T-helper 22 cell (primary cell): ENCODE measurements around the gene EFS.

Source experiments
- DNase-seq: peaks from one replicate; pipeline ENCODE4 v3.0.0-alpha.2; 2020; ENCODE audit warnings: low read depth

EFS gene

DNA sequence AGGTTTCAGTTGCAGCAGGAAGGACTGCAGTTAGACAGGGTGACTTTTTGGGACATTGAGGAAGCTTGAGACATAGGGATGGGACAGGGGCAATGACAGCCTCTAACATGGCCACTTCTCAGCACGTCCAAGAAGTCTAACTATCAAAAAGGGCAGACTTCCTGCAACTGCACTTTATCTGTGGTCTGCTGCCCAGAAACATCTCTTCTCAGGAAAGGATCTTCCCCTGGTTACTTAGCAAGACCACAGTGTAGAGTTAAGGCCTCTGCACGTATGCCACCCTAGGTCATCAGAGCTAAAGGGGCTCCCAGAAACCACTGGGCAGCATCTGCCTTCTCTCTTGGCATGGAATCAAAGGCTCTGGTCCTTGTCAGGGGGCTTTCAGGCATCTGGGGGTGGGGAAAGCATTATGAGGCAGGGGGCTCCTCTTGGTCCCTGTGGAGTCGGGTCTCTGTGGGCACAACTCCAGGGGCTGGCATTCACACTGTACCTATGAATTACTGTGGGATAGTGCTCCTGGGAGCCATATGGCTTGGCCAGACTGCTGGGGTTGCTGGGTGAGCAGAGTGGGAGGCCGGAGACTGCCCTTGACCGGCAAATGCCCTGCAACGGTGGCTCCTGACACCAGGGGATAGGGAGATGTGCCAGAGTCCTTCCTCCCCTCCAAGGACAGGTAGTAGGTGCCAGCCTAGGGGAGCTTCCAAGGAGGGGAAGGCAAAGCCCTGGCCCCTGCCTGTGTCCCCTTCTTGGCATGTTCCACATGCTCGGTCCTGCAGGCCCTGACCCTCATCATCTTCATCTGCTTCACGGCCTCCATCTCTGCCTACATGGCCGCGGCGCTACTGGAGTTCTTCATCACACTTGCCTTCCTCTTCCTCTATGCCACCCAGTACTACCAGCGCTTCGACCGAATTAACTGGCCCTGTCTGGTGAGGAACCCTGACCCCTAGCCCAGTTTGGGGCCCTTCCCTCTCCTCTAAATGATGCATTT, 12.9 kb upstream of the EFS start:
- no peak for DNase-seq

DNA sequence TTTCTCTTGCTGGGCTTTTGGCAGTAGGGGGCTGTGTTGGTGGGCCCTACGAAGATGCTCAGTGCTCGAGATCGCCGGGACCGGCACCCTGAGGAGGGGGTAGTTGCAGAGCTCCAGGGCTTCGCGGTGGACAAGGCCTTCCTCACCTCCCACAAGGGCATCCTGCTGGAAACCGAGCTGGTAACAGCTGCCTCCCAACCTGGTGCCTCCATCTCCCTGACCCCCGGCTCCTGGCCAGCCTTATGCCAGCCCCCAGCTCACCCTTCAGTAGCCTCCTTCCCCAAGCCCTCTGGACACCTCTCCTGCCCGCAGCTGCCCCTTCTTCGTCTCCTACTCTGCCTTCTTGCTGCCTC, 12.2 kb upstream of the EFS start:
- no peak for DNase-seq

DNA sequence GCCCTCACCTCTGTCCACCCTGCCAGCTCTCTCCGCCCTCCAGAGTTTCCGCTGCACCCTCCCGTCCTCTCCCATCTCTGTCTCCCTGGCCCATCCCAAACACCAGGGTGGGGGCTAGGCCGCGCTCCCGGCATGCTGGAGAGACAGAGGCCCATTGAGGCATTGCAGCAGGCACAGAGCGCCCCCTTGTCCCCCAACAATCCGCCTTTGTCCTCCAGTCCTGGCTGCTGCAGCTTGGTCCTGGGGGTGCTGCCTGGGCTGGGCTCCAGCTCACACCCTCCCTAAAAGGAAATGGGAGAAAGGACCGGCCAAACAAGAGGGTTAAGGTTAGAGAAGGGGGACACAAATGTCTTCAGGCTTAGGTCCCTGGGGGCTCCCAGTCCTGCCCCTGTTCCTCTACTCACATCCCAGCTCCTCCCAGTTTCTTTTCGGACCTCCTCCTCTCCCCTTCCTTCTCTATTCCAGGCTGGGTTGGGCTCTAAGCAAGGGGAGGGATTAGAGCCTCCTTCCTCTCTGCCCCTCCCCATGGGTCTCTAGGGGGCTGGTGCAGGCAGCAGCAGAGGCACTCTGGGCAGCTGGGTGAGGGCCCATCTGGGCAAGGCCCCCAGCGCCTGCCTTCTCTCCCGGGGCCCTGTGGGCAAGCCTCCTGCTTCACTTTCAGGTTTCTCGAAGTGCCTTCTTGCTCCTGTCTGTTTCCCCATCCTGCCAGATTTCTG, 11.7 kb upstream of the EFS start, which contains the start of gene CMTM5:
TSS of gene CMTM5 (plus strand) at position 565 of the 716 bp plus-strand sequence. CDS start 206 bp downstream, outside the sequence.
- DNase-seq: no peak

DNA sequence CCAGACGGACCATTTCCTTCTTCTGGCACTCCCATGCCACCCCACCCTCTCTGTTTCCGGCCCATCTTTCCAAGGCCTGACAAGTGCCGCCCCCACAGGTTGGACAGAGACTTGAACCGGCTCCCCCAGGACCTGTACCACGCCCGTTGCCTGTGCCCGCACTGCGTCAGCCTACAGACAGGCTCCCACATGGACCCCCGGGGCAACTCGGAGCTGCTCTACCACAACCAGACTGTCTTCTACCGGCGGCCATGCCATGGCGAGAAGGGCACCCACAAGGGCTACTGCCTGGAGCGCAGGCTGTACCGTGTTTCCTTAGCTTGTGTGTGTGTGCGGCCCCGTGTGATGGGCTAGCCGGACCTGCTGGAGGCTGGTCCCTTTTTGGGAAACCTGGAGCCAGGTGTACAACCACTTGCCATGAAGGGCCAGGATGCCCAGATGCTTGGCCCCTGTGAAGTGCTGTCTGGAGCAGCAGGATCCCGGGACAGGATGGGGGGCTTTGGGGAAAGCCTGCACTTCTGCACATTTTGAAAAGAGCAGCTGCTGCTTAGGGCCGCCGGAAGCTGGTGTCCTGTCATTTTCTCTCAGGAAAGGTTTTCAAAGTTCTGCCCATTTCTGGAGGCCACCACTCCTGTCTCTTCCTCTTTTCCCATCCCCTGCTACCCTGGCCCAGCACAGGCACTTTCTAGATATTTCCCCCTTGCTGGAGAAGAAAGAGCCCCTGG, 10.7 kb upstream of the EFS start:
- no peak for DNase-seq

DNA sequence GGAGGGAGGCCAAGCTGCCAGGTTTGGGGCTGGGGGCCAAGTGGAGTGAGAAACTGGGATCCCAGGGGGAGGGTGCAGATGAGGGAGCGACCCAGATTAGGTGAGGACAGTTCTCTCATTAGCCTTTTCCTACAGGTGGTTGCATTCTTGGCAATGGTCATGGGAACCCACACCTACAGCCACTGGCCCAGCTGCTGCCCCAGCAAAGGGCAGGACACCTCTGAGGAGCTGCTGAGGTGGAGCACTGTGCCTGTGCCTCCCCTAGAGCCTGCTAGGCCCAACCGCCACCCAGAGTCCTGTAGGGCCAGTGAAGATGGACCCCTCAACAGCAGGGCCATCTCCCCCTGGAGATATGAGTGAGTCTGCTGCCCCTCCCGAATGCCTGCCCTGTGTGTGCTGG, 8.1 kb upstream of the EFS start:
- DNase-seq: no peak

DNA sequence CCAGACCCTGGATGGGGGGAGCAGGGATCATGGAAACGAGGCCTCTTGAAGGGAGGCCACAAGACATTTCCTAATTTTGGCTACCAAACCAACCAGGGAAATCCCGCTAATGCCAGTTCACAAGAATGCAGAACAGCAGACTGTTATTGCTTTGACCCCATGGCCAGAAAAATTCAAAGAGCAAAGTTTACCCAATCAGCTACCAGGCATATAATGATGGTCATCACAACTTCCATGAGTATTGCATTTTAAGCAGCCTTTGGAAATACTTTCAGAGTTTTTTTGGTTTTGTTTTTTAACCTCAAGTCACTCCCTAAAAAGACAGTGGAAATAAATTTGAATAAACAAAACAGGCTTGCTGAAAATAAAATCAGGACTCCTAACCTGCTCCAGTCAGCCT, 7.5 kb upstream of the EFS start, which contains the start of gene IL25:
TSS of gene IL25 (plus strand) at position 301 of the 400 bp plus-strand sequence.
- no peak for DNase-seq

DNA sequence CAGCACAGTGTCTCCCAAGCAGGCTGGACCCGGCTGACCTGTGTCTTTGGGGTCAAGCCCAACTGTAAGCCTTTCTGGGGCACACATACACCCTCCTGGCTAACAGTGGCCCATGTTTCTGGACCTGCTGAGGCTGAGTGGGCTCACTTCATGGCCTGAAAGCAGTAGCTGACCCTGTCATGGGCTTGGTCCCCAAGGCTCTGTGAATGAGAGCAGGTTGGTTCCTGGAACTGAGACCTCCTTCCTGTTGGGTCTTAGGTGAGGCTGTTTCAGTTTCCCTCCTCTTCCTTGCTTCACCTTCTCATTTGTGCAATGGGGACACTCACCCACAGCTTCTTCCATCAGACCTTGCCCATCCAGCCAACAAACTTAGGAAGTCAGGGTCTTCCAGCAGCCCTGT, 6.9 kb upstream of the EFS start:
- no peak for DNase-seq

DNA sequence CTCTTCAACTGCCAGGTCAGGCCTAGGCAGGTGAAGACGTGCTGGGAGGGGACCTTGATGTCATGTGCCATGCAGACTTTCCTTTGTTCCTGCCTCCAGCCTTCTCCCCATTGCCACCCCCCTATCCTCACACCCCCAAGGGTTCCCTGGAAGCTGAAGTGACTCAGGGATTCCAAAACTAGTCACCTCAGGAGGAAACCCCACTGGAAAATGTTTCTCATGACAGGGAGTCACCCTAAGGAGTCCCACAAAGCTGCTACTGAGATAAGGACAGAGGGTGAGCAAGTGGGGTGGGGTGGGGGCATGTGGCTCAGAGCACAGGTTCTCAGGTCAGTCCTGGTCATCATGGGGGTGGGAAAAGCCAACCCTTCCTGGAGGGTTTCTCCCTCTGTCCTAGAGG, 5.2 kb upstream of the EFS start:
- DNase-seq: no peak

DNA sequence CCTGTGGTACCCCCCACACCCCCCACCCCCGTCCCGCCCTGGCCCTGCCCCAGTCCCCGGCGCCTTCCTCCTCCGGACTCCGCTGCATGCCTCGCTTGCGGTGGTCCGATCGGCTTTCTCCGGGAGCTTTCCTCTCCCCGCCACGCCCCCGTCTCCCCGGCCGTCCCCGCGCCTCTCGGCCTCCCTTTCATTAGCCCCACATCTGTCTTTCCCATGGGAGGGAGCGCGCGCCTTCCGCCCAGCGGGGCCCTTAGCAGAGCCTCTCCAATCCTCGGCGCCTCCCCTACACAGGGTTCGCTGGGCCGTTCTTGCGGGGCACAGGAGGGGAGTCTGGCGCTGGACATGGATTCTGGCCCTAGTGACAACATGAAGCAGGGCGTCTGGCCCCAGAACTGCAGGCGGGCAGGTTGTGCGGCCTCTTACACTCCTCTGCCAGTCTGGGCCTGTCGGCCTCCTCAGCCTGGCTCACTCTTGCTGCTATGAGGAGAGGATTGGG, 1.5 kb upstream of the EFS start:
- no peak for DNase-seq

DNA sequence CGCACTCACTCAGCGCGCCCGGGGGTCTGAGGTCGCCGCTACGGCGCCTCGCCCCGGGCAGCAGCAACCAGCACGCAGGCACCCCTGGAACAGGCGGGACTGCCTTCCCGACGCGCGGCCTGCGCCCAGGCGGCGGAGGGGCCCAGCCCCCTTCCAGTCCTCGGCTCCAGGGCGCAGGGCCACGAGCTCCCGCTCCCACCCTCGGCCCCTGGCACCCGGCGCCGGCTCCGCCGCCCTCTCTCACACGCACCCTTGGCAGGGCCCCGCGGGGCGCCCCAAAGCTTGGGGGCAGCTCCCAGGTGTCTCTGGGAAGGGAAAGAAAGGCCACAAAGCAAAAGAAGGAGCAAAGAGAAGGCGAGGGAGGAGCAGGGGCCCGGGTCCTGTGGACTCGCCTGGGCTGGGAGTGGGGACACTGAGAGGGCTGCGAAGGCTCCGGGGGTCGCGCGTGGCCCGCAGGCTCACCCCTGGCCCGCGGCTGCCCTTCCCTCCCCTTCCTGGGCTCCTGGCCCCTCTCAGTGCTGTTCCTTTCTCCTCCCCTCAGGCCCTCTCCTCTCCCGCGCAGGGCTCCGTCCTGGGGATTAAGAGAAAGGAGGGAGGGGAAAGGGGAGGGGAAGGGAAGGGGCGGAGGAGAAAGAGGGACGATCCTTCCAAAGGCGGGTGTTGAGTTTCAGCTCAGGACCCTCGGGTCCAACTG, 907 bp upstream of the EFS start:
- no peak for DNase-seq

DNA sequence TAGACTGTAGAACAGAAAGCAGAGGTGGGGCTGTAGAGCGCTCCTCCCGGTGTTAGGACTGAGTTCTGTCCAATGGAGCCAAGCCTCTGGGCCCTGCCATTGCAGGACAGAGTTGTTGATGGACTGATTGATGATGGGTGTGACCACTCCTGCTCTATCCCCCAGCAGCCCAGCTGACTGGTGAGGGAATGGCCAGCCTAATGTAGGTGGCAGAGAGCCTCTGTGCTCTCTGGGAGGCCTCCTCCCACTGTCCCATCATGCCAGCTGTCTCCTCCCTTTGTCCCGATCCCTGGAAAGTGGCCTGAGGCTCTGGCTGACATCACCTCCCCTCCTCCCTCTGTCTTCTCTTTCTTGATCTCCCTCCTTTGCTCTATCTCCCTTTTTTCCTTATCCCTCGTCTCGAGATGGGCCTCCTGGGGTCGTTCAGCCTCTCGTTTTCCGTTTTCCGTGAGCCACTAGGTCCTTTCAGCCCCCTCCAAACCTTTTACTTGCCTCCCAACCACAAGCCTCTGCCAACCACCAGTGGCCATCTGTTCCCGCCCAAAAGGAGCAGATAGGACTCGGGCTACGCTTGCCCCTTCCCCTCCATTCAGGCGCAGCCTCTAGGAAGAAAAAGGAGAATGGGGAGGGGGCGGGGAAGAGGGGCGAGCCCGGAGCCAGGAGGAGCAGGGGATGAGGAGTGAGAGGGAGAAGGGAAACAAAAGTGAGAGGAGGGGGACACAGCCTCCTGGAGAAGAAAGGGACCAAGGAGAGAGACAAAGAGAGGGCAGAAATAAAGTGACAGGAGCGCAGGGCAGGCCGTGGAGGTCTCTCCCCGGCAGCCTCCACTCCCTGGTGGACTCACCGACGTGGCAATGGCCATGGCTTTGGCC, 572 bp downstream of the EFS start:
- DNase-seq: no peak

DNA sequence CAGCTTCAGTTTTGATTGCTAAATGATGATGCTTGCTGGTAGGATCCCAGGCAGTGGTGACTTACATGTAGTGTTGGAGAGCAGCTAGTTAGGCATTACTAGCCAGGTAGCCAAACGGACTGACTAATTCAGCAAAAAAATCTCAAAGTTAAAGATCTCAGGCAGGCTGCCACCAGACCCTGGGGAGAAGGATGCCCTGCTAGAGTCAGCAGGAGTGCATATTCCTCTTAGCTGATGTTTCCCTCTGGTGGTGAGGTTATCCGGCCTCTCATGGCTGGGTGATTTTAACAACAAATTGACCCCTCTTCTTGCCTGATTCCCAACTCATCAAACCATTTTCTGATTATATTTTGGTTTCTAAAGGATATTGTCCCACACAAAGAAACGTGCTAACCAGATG, 2.8 kb downstream of the EFS start:
- DNase-seq: no peak

DNA sequence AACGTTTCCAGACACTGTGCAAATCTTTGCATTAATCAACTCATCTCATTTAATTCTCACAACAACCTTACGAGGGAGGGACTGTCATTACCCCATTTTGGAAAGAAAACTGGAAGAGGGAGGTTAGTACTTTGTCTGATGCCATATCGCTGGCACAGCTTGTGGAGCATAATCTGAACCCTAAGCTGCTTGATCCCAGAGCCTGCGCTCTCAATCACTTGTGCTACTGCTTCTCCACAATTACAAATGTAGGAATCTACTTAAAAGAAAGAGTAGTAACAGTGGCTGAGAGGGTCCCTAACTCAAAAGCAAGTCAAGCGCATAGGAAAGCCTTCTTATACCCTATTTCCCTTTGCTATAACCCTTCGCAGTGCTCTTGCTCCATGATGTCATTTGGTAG, 3.2 kb downstream of the EFS start:
- no peak for DNase-seq

DNA sequence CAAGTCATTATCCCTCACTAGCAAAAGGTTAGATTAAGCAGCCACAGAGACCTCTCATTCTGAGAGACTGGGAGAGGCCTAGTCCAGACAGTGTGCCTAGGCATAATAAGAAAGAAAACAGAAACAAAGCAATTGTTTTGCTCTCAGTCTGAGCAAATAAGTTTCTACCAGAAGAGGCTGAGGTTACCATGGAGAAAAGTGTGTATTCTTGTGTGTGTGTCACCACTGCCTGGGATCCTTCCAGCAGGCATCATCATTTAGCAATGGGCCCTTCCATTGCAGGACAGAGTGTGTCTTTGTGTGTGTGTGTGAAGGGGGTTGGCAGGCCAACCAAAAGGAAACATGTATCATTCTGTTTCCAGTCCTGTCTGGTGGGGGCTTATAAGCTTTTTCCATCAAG, 3.7 kb downstream of the EFS start:
- no peak for DNase-seq

DNA sequence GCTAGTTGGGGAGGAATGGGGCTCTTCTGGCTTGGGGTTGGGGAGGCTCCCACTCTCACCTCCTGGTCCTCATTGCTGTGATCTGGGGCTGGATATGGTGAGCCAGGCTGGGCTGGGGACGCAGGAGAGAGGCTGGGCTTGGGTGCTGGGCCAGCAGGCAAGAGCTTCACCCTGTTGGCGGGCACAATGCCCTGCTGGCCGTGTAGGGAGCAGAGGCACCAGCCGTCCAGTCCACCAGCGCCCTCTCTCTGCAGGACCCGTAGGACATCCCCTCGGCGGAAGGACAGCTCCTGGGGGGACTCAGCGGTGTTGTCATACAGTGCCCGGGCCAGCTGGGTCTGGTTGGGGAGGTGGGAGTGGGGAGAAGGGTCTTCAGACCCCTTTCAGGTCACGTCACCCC, 4.5 kb downstream of the EFS start:
- no peak for DNase-seq

DNA sequence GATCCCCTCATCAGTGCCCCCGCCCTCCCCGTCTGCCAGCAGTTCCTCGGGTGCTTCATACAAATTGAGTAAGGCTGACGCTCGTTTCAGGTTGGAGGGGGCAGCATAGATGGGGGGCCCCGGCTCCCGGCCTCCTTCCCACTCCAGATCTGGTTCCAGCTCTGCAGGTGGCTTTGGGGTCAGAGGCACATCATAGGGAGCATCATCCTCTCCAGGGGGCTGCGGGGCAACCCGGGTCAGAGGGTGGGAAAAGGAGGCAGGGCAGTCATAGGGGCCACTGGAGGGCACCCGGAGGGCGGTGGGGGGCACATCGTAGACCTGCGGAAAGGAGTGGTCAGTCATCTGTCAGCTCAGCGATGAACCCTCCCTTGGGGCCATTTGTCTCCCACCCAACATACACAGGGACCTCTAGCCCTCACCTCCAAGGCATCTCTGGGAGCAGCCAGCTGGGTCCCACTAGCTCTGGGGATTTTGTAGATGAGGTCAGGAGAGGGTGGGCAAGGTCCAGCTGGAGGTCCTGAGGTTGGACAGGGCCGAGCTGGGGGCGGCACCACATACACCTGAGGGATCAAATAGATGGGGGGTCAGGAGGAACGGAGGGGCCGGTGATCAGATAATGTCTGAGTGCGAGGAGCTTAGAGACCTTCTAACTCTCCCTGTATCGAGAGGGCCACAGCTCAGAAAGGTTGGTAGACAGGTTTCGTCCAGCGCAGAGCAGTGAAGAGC, 5.1 kb downstream of the EFS start:
- DNase-seq: no peak

DNA sequence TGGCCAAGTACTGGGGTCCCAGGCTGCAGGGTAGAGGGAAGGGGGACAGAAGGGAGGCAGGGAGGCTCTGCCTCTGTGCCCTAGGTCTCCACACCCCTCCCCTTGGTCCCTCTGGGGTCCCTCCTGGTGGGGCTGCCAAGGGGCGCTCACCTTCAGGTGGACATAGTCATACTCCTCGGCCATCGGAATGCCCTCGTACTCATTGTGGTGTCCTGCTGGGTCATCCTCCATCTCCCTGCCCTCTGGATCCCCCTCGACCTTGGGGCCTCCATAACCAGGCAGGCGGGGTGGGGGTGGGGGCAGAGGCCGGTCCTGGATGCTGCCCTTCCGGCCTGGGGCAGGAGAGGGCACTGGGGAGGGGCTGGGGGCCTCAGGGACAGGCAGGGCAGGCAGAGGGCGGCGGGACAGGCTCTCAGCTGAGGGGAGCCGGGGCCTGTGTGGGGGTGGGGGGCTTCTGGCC, 5.8 kb downstream of the EFS start:
- DNase-seq: no peak

DNA sequence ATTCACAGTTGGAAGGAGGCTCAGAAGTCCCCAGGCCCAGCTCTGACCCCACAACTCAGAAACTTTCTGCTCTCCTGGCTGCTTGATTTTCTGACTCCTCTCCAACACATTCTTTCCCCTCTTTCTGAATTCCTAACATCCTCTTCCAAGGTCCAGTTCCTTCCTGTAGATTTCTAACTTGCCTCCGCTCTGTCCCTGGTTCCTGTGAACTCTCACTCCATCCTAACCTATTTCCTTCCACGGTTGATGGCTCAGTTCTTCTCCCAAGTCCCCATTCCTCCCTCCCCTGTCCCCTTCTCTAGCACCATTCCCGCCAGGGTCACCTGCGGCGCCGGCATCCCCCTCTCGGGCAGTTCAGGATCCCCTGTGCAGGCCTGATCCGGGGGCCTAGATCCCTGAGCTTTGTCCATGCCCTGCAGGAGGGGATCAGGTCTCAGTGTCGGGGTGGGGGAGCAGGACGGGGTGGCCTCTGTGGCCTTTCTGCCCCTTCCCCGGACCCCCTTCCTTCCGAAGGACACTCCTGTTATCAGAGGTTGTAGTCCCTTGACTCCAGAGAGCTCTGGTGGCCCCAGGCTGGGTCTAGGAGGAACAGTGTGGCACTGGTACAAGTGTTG, 6.3 kb downstream of the EFS start:
- DNase-seq: no peak

DNA sequence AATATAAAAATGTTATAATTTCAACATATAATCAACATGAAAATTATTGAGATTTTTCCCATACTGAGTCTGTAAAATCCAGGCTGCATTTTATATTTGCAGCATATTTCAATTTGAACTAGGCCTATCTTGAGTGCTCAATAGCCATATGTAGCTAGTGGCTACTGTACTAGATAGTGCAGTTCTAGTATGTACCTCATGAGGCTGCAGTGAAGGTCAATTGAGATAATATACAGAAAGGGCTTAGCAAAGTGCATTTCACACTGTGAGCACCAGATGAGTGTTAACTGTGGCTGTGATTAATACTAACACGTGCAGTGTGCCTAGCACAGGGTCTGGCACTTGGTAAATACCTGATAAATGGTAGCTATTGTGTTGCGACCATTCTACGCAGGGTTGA, 6.9 kb downstream of the EFS start:
- no peak for DNase-seq

DNA sequence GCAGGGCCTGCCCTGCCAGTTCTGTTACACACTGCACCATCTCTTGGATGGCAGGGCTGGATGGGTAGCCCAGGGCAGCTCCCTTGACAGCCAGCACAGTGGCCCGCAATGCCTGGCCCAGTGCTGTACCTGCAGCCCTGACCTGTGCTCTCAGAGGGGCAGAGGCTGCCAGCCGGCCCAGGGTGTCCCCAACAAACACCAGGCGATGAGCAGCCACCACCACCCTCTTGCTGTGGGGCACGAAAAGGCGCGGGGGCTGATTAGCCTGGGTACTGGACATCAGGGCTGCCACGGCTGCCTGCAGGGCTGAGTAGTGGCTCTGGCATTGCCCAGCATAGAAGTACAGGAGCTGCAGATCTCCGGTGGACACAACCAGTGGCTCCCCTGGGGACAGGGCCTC, 7.7 kb downstream of the EFS start:
- DNase-seq: no peak
